Uterus (tissue), 4 donors: ENCODE data around the gene DROSHA. TPM values are rescaled to one million over a fixed set of nuclear protein-coding genes. Genes with fewer than 3 reads are reported as not detected.
"Not testable (repeated sequence)": the region's sequence is repeated elsewhere in the genome, so short reads cannot be mapped to it uniquely, and the experiment has no call there.

Experiments used
- DNase-seq, 2 donors: peaks; one replicate each; pipeline ENCODE4 v3.0.0-alpha.2; 2019 to 2020
- H3K27ac ChIP-seq, 2 donors: fragments of 200-600 bp; sonication (generic); 1 replicate in 1 of 2; 2 replicates in 1 of 2; pipeline ENCODE4 v1.5.1; 2016 to 2018
- H3K27me3 ChIP-seq, 2 donors: fragments of 200-600 bp; sonication (generic); one replicate each; pipeline ENCODE4 v1.5.1; 2018 to 2019; ENCODE audit warnings: control low read depth in 1 of 2
- H3K36me3 ChIP-seq, 2 donors: fragments of 200-600 bp; sonication (generic); one replicate each; pipeline ENCODE4 v1.5.1; 2019; ENCODE audit warnings: control low read depth in 1 of 2
- H3K4me1 ChIP-seq, 2 donors: fragments of 200-600 bp; sonication (generic); one replicate each; pipeline ENCODE4 v1.5.1; 2018 to 2019; ENCODE audit warnings: control low read depth in 1 of 2
- H3K4me3 ChIP-seq, 2 donors: fragments of 200-600 bp; sonication (generic); 1 replicate in 1 of 2; 2 replicates in 1 of 2; pipeline ENCODE4 v1.5.1; 2018 to 2019; ENCODE audit warnings: mild to moderate bottlenecking in 1 of 2
- H3K9me3 ChIP-seq, 2 donors: fragments of 200-600 bp; sonication (generic); one replicate each; pipeline ENCODE4 v1.5.1; 2019; ENCODE audit warnings: control low read depth in 1 of 2
- POLR2A ChIP-seq, 2 donors: fragments of 450-650 bp; IDR thresholded peaks; one replicate each; pipeline ENCODE4 v1.6.1; 2016; ENCODE audit warnings: antibody characterized with exemption in 2 of 2, mild to moderate bottlenecking in 1 of 2, moderate library complexity in 1 of 2
- intact Hi-C: fragments of 100-400 bp; cut with DNase I; formaldehyde crosslinking; loops from one replicate; pipeline ENCODE4 v1.15.1; 2023; ENCODE audit warnings: low total_unique reads
- total RNA-seq, 4 donors: library from RNA; depleted of rRNA in 3 of 4; stranded (reverse); fragments of >200 nt in 3 of 4; gene quantifications; one replicate each; pipeline versions ENCODE4 v1.1.0 to v1.2.4, GENCODE V29; 2014 to 2023
- TF ChIP-seq, protein P1 (sequence below), 4 experiments: fragments of 200-600 bp in 2 of 4; fragments of 450-650 bp in 2 of 4; sonication (generic) in 2 of 4; IDR thresholded peaks; one replicate each; pipeline ENCODE4 v1.5.1; 2016 to 2019; ENCODE audit warnings: antibody characterized with exemption in 4 of 4, mild to moderate bottlenecking in 2 of 4, moderate library complexity in 1 of 4
- donor health status: DM: yes; HTN: yes; CAD: no.

Gene DROSHA
- total RNA-seq, 4 donors from 2014 or later: 17.2 to 82.1 (median 40.5) TPM

- H3K27me3 ChIP-seq: no peaks in the 10 kb centered on the region
- H3K4me3 ChIP-seq: no peak overlapping the region
- H3K9me3 ChIP-seq: no peaks in the 10 kb centered on the region
- no peak for DNase-seq
- no peak for TF ChIP-seq POLR2A (IDR thresholded peaks at IDR 0.05)
- TF ChIP-seq, protein P1, sequence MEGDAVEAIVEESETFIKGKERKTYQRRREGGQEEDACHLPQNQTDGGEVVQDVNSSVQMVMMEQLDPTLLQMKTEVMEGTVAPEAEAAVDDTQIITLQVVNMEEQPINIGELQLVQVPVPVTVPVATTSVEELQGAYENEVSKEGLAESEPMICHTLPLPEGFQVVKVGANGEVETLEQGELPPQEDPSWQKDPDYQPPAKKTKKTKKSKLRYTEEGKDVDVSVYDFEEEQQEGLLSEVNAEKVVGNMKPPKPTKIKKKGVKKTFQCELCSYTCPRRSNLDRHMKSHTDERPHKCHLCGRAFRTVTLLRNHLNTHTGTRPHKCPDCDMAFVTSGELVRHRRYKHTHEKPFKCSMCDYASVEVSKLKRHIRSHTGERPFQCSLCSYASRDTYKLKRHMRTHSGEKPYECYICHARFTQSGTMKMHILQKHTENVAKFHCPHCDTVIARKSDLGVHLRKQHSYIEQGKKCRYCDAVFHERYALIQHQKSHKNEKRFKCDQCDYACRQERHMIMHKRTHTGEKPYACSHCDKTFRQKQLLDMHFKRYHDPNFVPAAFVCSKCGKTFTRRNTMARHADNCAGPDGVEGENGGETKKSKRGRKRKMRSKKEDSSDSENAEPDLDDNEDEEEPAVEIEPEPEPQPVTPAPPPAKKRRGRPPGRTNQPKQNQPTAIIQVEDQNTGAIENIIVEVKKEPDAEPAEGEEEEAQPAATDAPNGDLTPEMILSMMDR (IDR thresholded peaks at IDR 0.05): no peak
- no peaks in the 10 kb centered on the region for H3K36me3 ChIP-seq
- intact Hi-C loops: no loop called here
- H3K27ac ChIP-seq: no peak overlapping the region
- no peaks in the 10 kb centered on the region for H3K4me1 ChIP-seq
Measured at GRCh38 chr5:31362931-31363568, 168.8 kb downstream of the DROSHA start.

DNA sequence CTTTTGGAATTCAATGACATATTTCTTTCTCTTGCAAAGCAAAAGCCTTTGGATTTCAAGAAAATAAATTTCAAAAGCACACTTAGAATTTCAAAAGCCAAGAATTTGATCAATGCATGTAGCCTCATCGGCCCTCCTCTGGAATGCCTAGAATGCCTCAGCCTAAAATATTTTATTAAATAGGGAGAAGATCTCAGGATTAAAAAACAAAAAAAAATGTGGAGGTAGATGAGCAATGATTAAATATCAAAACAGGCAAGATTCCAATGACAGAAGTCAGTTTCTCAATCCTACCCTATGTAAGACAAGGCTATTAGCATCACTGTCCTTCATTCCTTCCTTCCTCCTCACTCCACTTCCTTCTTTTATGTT lies 169.4 kb downstream of the DROSHA start:
- no peak for DNase-seq
- intact Hi-C loops: no loop called here
- TF ChIP-seq POLR2A (IDR thresholded peaks at IDR 0.05): no peak
- TF ChIP-seq, protein P1 (IDR thresholded peaks at IDR 0.05): no peak
- H3K36me3 ChIP-seq: no peaks in the 10 kb centered on the region
- H3K4me1 ChIP-seq: no peaks in the 10 kb centered on the region
- H3K27ac ChIP-seq: no peak overlapping the region
- no peak overlapping the region for H3K4me3 ChIP-seq
- no peaks in the 10 kb centered on the region for H3K27me3 ChIP-seq
- no peaks in the 10 kb centered on the region for H3K9me3 ChIP-seq

DNA sequence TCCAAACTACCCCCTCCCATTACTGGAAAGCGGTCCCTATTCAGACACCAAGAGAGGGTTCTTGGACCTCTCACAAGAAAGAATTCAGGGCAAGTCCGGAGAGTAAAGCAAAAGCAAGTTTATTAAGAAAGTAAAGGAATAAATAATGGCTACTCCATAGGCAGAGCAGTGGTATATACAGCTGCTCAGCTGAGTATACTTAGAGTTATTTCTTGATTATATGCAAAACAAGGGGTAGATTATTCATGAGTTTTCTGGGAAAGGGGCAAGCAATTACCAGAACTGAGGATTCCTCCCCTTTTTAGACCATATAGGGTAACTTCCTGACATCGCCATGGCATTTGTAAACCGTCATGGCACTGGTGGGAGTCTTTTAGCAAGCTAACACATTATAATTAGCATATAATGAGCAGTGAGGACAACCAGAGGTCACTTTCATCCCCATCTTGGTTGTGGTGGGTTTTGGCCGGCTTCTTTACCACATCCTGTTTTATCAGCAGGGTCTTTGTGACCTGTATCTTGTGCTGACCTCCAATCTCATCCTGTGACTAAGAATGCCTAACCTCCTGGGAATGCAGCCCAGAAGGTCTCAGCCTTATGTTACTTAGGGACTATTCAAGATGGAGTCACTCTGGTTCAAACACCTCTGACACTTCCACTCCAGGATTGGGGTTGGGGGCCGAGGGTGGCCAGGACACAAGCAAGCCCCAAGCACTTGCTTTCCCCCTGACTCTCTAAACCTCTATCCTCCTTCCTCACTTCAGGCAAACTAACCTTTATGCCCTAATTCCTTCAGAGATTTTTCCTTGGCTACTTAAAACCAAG lies 170.0 kb downstream of the DROSHA start:
- H3K27me3 ChIP-seq, H3K4me3 ChIP-seq, H3K9me3 ChIP-seq, H3K36me3 ChIP-seq, H3K4me1 ChIP-seq, DNase-seq, intact Hi-C loops, H3K27ac ChIP-seq: not testable (repeated sequence)

DNA sequence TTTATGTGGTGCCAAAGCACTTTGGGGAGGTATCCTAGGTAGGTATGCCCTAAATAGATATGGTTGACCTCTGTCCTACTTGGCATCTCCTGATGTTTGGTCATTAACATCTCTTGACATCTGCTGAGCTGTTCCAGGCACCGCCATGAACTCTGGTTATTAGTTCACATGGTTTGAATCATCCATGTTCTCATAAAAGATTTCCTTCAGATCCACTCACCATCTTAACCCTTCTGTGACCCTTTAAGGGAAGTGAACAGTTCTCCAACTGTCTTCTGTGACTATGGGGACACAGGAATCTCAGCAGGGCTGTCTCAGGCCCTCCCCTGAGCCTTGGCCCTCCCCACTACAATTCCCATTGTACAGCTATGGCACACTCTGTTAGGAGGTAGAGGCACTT lies 170.7 kb downstream of the DROSHA start:
- Histone ChIP-seq H3K27me3 (no peaks in the 10 kb centered on the region), H3K27ac (no peak overlapping the region), H3K4me1 (no peaks in the 10 kb centered on the region), H3K4me3 (no peak overlapping the region), H3K9me3 (no peaks in the 10 kb centered on the region), H3K36me3 (no peaks in the 10 kb centered on the region)
- DNase-seq: peak in 1 of 2 donors; percentile 33
- intact Hi-C loops: no loop called here
- TF ChIP-seq, protein P1 (IDR thresholded peaks at IDR 0.05): no peak
- no peak for TF ChIP-seq POLR2A (IDR thresholded peaks at IDR 0.05)

DNA sequence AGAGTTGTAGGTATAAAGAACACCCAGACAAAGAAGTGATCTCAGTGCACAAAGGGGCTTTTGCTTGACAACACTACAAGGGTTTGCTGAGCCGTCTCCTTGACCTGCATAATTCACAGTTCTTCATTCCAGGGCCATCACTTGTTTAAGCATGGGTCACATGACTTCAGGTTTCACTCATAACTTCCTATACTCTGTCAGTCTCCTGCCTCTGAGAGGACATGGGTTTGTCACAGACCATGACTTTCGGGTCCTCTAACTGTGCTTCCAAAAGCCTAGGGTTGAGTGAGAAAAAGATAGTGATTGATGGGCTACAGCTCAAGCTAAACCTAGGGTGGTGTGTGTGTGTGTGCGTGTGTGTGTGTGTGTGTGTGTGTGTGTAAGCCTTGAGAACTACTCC lies 172.1 kb downstream of the DROSHA start:
- DNase-seq: no peak
- H3K27me3 ChIP-seq: no peaks in the 10 kb centered on the region
- H3K4me3 ChIP-seq: no peak overlapping the region
- H3K36me3 ChIP-seq: no peaks in the 10 kb centered on the region
- no peak overlapping the region for H3K27ac ChIP-seq
- intact Hi-C loops: no loop called here
- H3K9me3 ChIP-seq: no peaks in the 10 kb centered on the region
- H3K4me1 ChIP-seq: no peaks in the 10 kb centered on the region
- TF ChIP-seq, protein P1 (IDR thresholded peaks at IDR 0.05): no peak
- no peak for TF ChIP-seq POLR2A (IDR thresholded peaks at IDR 0.05)
